GM19372 (cell line): ENCODE measurements around the gene UCN2.

Experiments
- ATAC-seq: cut with Tn5 transposase; IDR thresholded peaks from one replicate; pipeline ENCODE4 v1.9.1; 2021; ENCODE audit warnings: mild to moderate bottlenecking, low read depth, moderate library complexity; ENCODE audit not compliant: unreplicated experiment

The UCN2 gene

GRCh38 chr3:48563382-48563918 lies at the start of gene UCN2:
UCN2 (minus strand) TSS chr3:48563781; CDS start chr3:48563124, 657 bp downstream.
- no peak for ATAC-seq

- ATAC-seq = no peak
Measured at GRCh38 chr3:48612309-48612708, 48.7 kb upstream of the UCN2 start.

GRCh38 chr3:48609088-48610005 lies 45.8 kb upstream of the UCN2 start, which contains the start of gene UQCRC1:
UQCRC1 (minus strand) TSS chr3:48609646; CDS start chr3:48609620, 26 bp downstream.
- ATAC-seq = peak; percentile 97

GRCh38 chr3:48607519-48607918 lies 43.9 kb upstream of the UCN2 start:
- no peak for ATAC-seq

GRCh38 chr3:48601622-48601994 lies 38.0 kb upstream of the UCN2 start:
- ATAC-seq = no peak

GRCh38 chr3:48600711-48601621 lies 37.4 kb upstream of the UCN2 start:
- ATAC-seq = no peak

DNA sequence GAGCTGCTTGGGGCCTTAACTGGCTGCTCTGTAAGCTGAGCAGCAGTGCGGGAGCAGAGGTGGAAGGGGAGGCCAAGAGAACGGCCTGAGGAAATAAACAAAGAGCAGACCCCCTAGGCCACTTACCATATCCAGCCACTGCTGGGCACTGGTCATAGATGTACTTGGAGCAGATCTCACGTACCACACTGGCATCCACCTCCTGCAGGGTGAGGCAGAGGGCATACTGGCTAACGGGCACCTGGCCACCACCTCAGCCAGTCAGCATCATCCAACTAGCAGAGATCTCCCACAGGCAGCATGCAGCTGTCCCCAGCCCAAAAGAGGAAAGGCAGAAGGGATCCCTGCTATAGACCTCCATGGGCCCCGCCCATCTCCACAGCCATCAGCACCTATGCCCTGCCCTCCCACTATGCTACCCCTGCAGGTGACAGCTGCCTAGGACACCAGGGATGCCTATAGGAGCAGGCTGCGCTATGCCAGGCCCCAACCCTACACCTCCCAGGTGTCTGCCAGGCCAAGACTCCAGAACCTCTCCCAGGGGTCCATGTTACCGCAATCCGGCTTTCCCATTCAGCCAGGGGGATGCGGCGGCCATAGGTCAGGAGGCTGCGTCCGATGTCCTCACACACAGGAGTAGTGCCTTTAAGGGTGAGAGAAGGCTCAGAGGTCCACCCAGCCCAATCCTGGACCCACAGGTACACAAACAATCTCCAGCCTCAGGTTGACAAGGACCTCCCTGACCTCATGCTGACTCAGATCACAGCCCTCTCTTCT lies 36.1 kb upstream of the UCN2 start:
- no peak for ATAC-seq

DNA sequence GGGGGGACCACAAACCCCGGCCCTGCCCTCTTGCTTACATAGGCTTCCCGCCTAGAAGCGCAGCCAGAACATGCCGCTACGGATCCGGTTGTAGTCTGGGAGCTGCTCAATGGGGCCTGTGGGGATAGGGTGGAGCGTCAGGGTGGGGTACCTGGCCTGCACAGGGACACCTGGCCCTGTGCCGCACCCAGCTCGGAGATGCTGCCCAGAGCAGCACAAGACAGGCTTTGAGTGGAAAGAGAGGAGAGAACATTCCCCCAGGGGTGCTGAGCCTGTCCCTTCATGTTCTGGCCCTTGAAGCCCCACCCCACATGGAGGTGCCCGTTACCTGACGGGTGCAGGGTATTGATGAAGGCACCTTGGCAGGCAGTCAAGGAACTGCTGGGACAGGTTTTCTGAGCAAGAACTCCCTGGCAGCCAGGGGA lies 35.5 kb upstream of the UCN2 start:
- ATAC-seq = no peak

DNA sequence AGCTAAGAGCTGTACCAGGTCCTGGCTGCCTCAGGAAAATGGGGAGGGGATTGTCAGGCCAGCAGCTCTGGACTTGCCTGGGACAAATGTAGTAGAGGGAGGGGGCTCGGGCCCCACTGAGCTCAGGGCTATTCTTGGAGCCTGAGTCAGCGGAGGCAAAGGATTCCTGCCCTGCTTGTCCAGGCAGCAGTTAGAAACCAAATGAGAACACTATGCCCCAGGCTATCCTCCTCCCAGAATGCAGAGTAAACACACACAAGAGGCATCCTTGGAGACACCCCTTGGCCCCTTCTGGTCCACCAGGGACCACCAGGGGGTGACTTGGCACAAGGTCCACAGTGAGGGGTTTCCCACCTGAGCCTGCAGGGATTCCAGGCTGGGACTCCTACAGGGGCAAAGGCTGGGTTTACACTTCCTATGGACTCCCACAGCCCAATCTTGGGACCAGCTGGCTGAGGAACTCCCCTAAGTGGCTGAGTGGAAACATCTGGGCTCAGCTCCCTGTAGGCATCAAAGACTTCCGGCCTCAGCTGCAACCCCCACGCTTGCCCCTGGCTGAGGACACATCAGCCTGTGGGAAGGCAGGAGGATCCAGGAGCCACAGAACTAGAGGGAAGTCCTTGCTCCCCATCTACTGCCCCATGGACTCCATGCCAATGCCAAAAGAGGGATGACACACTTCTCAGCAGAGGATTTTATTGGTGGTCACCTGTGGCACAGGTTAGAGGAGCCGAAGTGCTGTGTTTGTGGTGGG lies 34.9 kb upstream of the UCN2 start:
- ATAC-seq = no peak

GRCh38 chr3:48597408-48597800 lies 33.8 kb upstream of the UCN2 start:
- ATAC-seq = no peak

DNA sequence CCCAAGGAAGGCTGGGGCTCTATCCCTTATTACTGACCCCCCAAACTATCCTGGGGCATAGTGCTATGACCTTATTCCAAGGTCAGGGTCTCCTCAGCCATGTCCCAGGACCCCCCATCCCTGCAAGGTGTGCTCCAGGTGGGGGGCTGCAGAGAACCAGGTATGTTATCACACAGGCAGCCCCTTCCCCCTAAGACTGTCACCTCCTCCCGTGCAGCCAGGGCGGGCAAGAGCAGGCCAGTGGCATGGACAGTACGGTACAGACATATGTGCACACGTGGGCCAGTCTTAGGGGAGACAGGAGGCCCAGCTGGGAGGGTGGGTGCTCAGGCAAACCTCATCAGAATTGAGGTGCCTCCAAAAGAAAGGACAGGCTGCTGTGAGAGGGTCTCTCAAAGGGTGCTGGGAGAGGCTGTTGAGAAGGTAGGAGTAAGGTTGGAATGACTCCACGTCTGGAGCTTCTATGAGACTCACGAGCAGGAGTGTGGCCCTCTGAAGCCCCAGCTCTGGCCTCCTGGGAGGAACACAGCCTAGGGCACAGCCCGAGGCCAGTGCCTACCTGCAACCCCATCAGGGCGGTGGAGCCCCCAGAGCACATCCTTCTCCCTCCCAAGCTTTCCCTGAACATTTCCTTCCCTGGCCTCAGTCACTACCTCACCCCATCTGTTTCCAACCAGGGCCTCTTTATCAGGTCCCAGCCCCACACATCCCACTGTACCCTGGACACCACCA lies 33.3 kb upstream of the UCN2 start:
- ATAC-seq = no peak

DNA sequence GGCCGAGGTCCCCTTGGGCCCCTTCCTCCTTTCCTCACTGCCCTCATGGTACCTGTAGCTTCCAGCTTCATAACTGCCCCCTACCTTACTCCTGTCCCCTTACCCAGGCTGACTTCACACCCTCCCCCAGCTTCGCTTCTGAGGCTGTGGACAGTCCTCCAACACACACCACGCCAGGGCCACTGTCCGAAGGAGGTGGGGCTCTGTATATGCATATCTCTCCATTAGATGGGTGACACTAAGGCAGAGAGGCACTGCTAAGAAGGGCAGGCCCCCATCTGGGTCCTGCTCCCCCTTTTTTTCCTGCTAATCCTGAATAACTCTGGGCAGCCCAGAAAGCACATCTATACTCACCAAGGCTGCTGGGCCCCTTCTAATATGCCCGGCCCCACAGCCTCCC lies 32.6 kb upstream of the UCN2 start:
- ATAC-seq = no peak

DNA sequence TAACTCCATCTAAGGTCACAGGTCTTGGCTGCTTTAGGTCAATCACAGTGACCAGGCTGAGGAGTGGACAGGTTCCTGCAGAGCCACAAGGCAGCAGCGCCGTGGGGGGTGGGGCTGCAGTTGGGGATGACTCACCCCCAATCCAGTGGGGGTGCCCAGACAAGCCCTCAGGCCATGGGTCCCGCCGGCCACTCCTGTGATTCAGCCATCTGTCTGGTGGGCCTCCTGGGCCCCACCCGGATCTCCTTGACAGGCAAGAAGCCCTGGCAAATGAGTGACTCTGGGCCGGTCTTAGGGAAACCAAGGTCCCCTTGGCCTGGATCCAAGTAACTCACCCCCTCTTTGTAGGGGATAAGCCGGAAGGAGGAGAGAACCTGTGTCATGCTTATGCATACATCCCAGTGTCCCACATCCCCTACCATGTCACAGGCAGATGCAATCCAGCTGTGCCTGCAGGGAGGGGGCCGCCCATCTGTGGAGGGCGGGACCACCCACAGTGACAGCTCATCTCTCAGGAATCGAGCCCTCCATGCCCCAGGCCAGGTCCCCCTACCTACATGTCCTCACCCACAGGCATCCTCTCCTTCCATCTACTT lies 32.0 kb upstream of the UCN2 start:
- no peak for ATAC-seq

DNA sequence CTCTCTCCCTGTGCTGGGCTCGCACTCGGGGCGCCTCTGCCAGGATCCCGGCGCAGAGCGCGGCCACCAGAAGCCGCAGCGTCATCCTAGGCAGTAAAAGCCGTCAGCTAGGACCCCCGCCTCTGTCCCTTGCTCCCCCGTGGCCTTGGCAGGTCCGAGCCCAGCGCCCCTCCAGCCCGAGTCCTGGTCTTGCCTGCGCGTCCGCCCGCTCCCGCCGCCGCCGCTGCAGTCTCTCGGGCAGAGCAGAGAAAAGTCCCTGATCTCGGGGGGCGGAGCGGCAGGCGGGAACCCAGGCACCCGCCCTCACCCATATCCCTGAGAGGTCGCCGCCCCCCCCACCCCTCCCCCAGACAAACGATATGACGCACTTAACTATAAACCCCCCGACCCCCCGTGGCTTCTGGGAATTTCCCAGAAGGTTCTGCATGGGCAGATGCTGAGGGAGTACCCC lies 31.5 kb upstream of the UCN2 start, which contains the start of gene COL7A1:
Gene COL7A1, minus strand, starts transcription at position 255 of the 451 bp plus-strand sequence. Its CDS starts 170 bp downstream, at position 85.
- ATAC-seq = no peak

GRCh38 chr3:48594417-48595049 lies 31.0 kb upstream of the UCN2 start:
- ATAC-seq = no peak

DNA sequence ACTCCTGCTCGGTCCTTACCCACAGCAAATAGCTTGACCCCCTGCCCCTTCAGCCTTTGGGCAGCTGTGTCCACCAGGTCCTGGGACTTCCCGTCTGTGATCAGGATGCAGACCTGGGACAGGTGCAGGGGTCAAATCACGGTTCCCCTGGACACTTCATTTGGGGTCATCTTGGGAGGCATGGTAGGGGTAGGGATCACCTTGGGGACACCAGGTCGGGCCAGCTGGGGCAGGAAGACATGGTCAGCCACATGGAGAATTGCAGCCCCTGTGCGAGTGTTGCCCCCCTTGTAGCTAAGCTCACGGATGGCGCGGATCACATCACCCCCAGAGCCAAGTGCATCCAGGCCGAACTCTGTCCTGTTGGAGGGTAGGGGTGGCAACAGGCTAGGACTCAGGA lies 29.8 kb upstream of the UCN2 start:
- no peak for ATAC-seq

DNA sequence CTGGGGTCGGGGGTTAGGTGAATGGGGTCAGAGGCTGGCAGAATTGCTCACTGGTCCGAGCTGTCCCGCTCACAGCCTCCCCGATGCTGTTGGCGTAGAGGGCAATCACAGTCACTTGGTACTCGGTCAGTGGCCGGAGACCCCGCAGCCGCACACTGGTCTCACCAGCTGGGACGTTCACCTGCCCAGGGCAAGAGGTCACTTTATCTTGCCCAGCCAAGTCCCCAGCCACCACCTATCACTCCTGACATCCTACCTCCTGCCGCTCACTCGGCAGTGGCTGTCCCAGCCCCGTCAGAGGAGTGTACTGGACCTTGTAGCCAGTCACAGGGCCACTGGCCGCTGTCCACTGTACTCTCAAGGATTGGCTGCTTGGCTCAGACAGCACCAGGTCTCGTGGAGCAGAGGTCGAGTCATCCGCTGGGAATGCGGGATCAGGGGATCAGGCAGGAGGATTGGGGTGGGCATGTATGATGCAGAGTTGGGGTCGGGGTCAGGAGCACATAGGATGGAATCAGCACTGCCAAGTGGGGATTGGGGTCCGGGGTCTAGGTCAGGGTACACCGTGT lies 29.0 kb upstream of the UCN2 start:
- ATAC-seq = no peak
